ENCODE data around the gene SEPTIN11. TPM values are rescaled to one million over a fixed set of nuclear protein-coding genes. Genes with fewer than 3 reads are reported as not detected.

SEPTIN11 gene
- total and polyA plus RNA-seq, 9 of the 15 experiments (the other 6 are each of a cell fraction or from before 2014, with no cell fraction given): 25.7 to 142 (median 84.3) TPM

- TF ChIP-seq ZFP91 (CRISPR knock-in tag; IDR thresholded peaks at IDR 0.05) (0 out of 2 replicates have a peak, but pooled peaks have one; percentile 67), ZNF146 (CRISPR knock-in tag; IDR thresholded peaks at IDR 0.05; ENCODE audit: unreplicated experiment) (no peak), E2F1 (CRISPR knock-in tag; IDR thresholded peaks at IDR 0.05) (no peak), HLTF (IDR thresholded peaks at IDR 0.05) (no peak), PTRF (tag; IDR thresholded peaks at IDR 0.05) (no peak), PBX2 (CRISPR knock-in tag; IDR thresholded peaks at IDR 0.05; ENCODE audit: low read depth) (no peak), PBX2 (tag; conservative IDR thresholded peaks at IDR 0.05; ENCODE audit: low read depth) (peak; percentile 64), MYBL2 (IDR thresholded peaks at IDR 0.05; ENCODE audit: low read depth) (no peak), MYBL2 (CRISPR knock-in tag; IDR thresholded peaks at IDR 0.05; ENCODE audit: borderline replicate concordance) (no peak), ZNF133 (CRISPR knock-in tag; IDR thresholded peaks at IDR 0.05) (no peak), HOXB6 (CRISPR knock-in tag; IDR thresholded peaks at IDR 0.05; ENCODE audit: borderline replicate concordance) (no peak), ILK (tag; IDR thresholded peaks at IDR 0.05; ENCODE audit: borderline replicate concordance, low read depth) (no peak), HDAC6 (IDR thresholded peaks at IDR 0.05; ENCODE audit: low read depth, low read length) (no peak), SMARCE1 (IDR thresholded peaks at IDR 0.05) (no peak), MEIS2 (IDR thresholded peaks at IDR 0.05; ENCODE audit: partially characterized antibody) (peak; percentile 79), MYNN (IDR thresholded peaks at IDR 0.05) (peak; percentile 76; the same call in 1 of the 2 replicates), MYNN (CRISPR knock-in tag; IDR thresholded peaks at IDR 0.05) (no peak), ZNF3 (CRISPR knock-in tag; IDR thresholded peaks at IDR 0.05) (no peak), ZNF165 (CRISPR knock-in tag; IDR thresholded peaks at IDR 0.05; ENCODE audit: borderline replicate concordance) (no peak), HMGN3 (IDR thresholded peaks at IDR 0.05; ENCODE audit: borderline replicate concordance, extremely low read depth, insufficient read length, low read depth, low read length) (no peak), ZNF707 (CRISPR knock-in tag; conservative IDR thresholded peaks at IDR 0.05) (no peak), ZNF561 (CRISPR knock-in tag; conservative IDR thresholded peaks at IDR 0.05) (no peak), ZNF280B (CRISPR knock-in tag; IDR thresholded peaks at IDR 0.05) (no peak), DLX4 (CRISPR knock-in tag; IDR thresholded peaks at IDR 0.05) (no peak)
Measured at GRCh38 chr4:76952071-76952470, 2.5 kb downstream of the SEPTIN11 start (continued).
